Embryonic facial prominence (tissue), 1 donor: ENCODE results near the gene RPS27.

ENCODE experiments used
- DNase-seq: peaks from one replicate; pipeline ENCODE4 v3.0.0-alpha.2; 2016; ENCODE audit errors: extremely low spot score

RPS27 gene

DNA sequence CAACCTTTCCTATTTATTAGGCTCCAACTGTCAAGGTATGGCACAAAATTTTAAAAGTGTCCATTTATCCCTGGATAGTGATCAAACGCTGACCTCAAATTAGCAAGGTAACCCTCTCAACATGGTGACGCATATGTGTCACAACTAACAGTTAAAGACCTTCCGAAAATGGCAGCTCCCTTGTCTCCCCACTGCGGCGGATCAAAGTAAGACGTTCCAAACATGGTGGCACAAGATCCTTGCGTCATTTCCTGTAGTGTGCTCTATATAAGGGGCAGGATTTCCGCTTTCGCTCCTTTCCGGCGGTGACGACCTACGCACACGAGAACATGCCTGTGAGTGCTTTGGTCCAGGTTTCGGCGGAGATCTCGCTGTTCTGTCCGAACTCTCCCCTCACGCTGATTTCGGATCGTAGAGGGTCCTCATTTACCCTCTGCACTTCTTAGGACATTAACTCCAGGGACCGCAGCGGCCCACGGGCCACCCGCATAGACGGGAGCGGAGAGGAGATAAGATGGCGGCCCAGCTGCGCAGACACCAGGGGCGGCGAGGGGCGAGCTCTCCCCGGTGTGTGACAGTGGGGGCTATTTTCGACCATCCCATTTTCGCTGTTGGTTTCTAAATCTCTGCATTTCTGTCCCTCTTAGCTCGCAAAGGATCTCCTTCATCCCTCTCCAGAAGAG, at the start of gene RPS27:
RPS27 (plus strand) TSS at position 295 of the 683 bp plus-strand sequence; CDS start at position 330, 35 bp downstream.
- peak; percentile 100 for DNase-seq

- DNase-seq, result no peak
Measured at GRCh38 chr1:153941826-153942725, 48.5 kb upstream of the RPS27 start.

- no peak for DNase-seq
Measured at GRCh38 chr1:153942766-153943549, 47.6 kb upstream of the RPS27 start.

DNA sequence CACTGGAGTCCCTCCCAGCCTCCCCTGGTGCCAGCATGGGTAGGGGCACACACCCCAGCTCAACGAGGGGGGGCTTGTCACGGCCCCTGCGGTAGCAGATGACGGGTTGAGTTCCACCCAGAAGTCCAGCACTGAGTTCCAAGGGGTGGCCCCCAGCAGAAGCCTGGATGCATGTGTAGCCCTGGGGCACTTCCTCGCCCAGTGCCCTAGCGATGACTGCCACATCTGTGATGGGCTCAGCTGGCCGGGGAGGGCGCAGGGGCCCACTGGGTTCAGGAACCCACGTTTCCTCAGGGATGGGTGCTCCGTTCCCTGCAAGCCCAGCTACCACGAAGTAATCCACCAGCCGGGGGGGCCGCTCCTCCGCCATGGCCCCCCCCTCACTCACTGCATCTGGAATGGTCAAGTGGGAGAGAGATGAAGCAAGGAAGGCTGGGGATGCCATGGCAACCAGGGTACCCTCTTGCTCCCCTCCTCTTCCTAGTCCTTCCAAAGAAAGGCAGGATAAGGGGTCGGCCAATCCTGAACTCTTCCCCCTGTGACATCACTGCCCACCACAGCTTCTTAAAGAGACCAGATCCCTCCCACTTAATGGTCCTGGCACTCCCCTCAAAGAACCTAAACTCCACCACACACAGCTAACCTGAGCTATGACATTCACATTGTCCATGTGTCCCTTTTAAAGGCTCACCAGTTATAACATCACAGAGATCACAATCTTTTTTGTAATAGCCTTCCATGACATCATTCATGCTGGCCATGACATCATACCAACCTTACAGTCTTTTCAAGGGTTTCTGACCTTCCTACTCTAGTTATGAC, 46.3 kb upstream of the RPS27 start:
- DNase-seq, result no peak

- DNase-seq, result no peak
Measured at GRCh38 chr1:153944827-153945117, 45.8 kb upstream of the RPS27 start.

- DNase-seq, result no peak
Measured at GRCh38 chr1:153945131-153945794, 45.3 kb upstream of the RPS27 start.

GRCh38 chr1:153945795-153946621, 44.6 kb upstream of the RPS27 start:
- DNase-seq, result no peak

DNA sequence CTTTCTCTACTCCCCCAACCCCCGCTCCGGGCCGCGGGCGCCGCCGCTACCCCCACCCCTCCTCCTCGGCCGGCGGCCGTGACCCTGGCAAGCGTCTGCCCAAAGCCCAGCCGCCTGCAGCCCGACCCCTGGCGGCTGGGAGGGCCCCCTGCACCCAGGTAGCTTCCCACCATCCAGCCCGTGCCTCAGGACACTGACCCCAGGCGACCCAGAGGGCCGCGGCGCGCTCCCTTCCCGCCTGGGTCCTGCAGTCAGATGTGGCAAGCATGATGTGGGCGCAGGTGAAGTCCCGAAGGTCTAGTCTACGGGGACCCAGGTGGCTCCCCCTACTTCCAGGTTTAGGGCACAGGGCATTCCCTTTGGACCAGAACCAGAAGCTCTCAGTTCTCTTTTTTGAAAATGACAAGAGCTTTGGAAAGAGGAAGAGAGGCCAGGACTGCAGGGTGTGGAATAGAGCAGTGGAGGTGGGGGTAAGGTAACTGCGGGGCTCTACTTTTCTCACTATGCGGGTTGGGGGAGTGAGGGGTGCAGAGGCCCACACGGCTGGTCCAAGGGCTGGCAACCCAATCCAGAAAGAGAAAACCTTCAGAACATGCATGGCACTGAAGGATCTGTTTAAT, 43.8 kb upstream of the RPS27 start, which contains the start of gene DENND4B:
DENND4B (minus strand) TSS at position 97 of the 620 bp plus-strand sequence. CDS start 2,344 bp downstream, outside the sequence.
- no peak for DNase-seq

DNA sequence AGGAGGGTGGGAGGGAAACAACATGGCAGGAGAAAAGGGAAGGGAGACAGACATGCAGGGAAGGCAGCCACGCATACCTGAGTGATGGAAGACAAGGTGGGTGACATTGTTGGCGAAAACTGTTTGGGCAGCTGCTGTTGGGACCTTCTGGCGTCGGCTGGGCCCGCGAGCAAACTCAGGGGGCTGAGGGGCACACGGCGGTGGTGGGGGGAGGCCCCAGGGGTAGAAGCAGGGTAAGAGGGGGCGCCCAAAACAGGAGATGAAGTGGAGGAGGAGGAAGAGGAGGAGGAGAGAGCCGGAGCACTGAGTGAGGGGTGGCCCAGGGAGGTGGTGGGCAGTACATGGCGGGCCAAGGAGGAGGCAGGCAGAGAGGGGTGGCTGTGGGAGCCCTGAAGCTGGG, 39.4 kb upstream of the RPS27 start:
- DNase-seq, result no peak

GRCh38 chr1:153951801-153952200, 38.8 kb upstream of the RPS27 start:
- DNase-seq, result no peak

GRCh38 chr1:153953859-153954365, 36.6 kb upstream of the RPS27 start:
- DNase-seq, result no peak

GRCh38 chr1:153954826-153955225, 35.7 kb upstream of the RPS27 start:
- DNase-seq, result no peak

- no peak for DNase-seq
Measured at GRCh38 chr1:153956997-153957715, 33.4 kb upstream of the RPS27 start.

GRCh38 chr1:153957744-153958110, 32.8 kb upstream of the RPS27 start:
- no peak for DNase-seq

- DNase-seq, result peak; percentile 100
Measured at GRCh38 chr1:153958111-153958960, 32.2 kb upstream of the RPS27 start, which contains the start of gene CRTC2. Gene CRTC2, minus strand, starts transcription at chr1:153958612. Its CDS starts 115 bp downstream, at chr1:153958497.

DNA sequence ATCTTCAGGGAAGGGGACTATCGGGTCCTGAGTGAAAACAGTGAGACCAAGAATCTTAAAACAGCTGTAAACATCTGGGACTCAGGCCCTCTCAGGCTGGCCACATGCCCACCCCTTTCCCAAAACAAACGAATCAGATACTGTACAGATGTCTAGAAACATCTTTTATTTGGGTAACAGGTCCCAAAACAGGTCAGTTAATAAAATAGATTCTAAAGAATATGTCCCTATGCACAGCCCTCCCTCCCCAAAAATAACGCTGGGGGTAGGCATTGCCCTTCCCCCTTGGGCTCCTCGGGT, 31.7 kb upstream of the RPS27 start:
- DNase-seq, result no peak

GRCh38 chr1:153959454-153959853, 31.1 kb upstream of the RPS27 start:
- DNase-seq, result no peak

GRCh38 chr1:153960206-153960605, 30.4 kb upstream of the RPS27 start:
- DNase-seq, result no peak
